ENCODE results near the gene KIF1B. TPM values are rescaled to one million over a fixed set of nuclear protein-coding genes. Genes with fewer than 3 reads are reported as not detected.
"Not testable (repeated sequence)": the region's sequence is repeated elsewhere in the genome, so short reads cannot be mapped to it uniquely, and the experiment has no call there.

Gene KIF1B
- total RNA-seq, 1 experiment from 2014 or later: 28.1 TPM

- Histone ChIP-seq H3K79me2 (ENCODE audit: insufficient read depth, low read length) (peaks cover 57% of the 10 kb centered on the region), H2AFZ (ENCODE audit: low read depth, low read length, poor library complexity, severe bottlenecking) (no peak overlapping the region), H3K4me3 (replicated peaks in 1 of 2; ENCODE audit: low read depth in 1 of 2, low read length in 2 of 2) (no peak overlapping the region), H3K36me3 (ENCODE audit: control insufficient read depth in 1 of 2, insufficient read depth in 2 of 2, low read length in 2 of 2) (no peaks in the 10 kb centered on the region), H3K4me1 (ENCODE audit: control insufficient read depth in 1 of 2, insufficient read depth in 2 of 2, low read length in 2 of 2) (peaks cover 16 to 28% of the 10 kb centered on the region in 2 experiments), H3K9me2 (ENCODE audit: insufficient read depth) (no peaks in the 10 kb centered on the region), H3K27ac (ENCODE audit: low read depth, low read length) (no peak overlapping the region), H3K27me3 (ENCODE audit: insufficient read depth, low read length) (no peaks in the 10 kb centered on the region), H3K9me3 (ENCODE audit: control insufficient read depth in 1 of 2, insufficient read depth in 1 of 2, low read depth in 1 of 2, low read length in 2 of 2) (no peaks in the 10 kb centered on the region), H3K4me2 (ENCODE audit: low read length) (no peak overlapping the region), H4K20me1 (ENCODE audit: insufficient read depth) (peaks cover 4% of the 10 kb centered on the region; the same call in 1 of the 2 replicates), H3K9ac (ENCODE audit: low read length) (no peak overlapping the region)
- CTCF ChIA-PET: interaction anchor here (1.7 kb wide), 1 partner anchor 41 kb away, joined by 6 read pairs; the partner anchor contains the start of gene KIF1B
- TF ChIP-seq ATF3 (IDR thresholded peaks at IDR 0.05): no peak
- no peak for TF ChIP-seq SP1 (IDR thresholded peaks at IDR 0.05; ENCODE audit: low read depth)
- no peak for TF ChIP-seq CEBPB (IDR thresholded peaks at IDR 0.05; ENCODE audit: low read depth)
- no peak for TF ChIP-seq ZNF274 (IDR thresholded peaks at IDR 0.05; ENCODE audit: low read depth, low read length)
- no peak for TF ChIP-seq RAD21 (IDR thresholded peaks at IDR 0.05; ENCODE audit: low read depth)
- TF ChIP-seq ZBTB33 (IDR thresholded peaks at IDR 0.05; ENCODE audit: extremely low read depth, insufficient replicate concordance, low read length): no peak
- TF ChIP-seq CBX3 (IDR thresholded peaks at IDR 0.05; ENCODE audit: low read depth): no peak
- TF ChIP-seq POLR2A (IDR thresholded peaks at IDR 0.05; ENCODE audit: borderline replicate concordance, extremely low read depth, insufficient read depth, insufficient read length): no peak
- ATAC-seq (no peak), DNase-seq (ENCODE audit: low read depth, low spot score) (no peak)
- POLR2A ChIA-PET: no interaction called here
- intact Hi-C loops (cut with micrococcal nuclease): no loop called here
- BruUV-seq (replicated peaks): no TSS peak
- RAD21 ChIA-PET (ENCODE audit: low non-redundant PET in 1 of 2, low total read pairs in 2 of 2, uncharacterized antibody in 2 of 2, unreplicated experiment in 2 of 2): no interaction called here
Measured at GRCh38 chr1:10250663-10251062, 40.3 kb downstream of the KIF1B start.

GRCh38 chr1:10251325-10252108 is 41.1 kb downstream of the KIF1B start:
- peaks cover 50% of the 10 kb centered on the region for H3K79me2 ChIP-seq (ENCODE audit: insufficient read depth, low read length)
- POLR2A ChIA-PET: interaction anchor here (1.4 kb wide), 1 partner anchor 16 kb away, joined by 4 read pairs; no protein-coding TSS in a partner anchor
- H3K4me2 ChIP-seq (ENCODE audit: low read length); BruUV-seq (replicated peaks); intact Hi-C loops (cut with micrococcal nuclease); H3K9me3 ChIP-seq (ENCODE audit: control insufficient read depth in 1 of 2, insufficient read depth in 1 of 2, low read depth in 1 of 2, low read length in 2 of 2); H3K27ac ChIP-seq (ENCODE audit: low read depth, low read length); ATAC-seq; H4K20me1 ChIP-seq (ENCODE audit: insufficient read depth); H3K27me3 ChIP-seq (ENCODE audit: insufficient read depth, low read length); H3K9ac ChIP-seq (ENCODE audit: low read length); DNase-seq (ENCODE audit: low read depth, low spot score); H2AFZ ChIP-seq (ENCODE audit: low read depth, low read length, poor library complexity, severe bottlenecking); H3K9me2 ChIP-seq (ENCODE audit: insufficient read depth); H3K4me3 ChIP-seq (replicated peaks in 1 of 2; ENCODE audit: low read depth in 1 of 2, low read length in 2 of 2); RAD21 ChIA-PET (ENCODE audit: low non-redundant PET in 1 of 2, low total read pairs in 2 of 2, uncharacterized antibody in 2 of 2, unreplicated experiment in 2 of 2); H3K36me3 ChIP-seq (ENCODE audit: control insufficient read depth in 1 of 2, insufficient read depth in 2 of 2, low read length in 2 of 2): not testable (repeated sequence)
- H3K4me1 ChIP-seq (ENCODE audit: control insufficient read depth in 1 of 2, insufficient read depth in 2 of 2, low read length in 2 of 2): peaks cover 16 to 28% of the 10 kb centered on the region in 2 experiments
- CTCF ChIA-PET: interaction anchor here (0.7 to 1.7 kb wide), 2 partner anchors 41 to 44 kb away, joined by 3 to 6 read pairs; partner anchors contain the start of gene KIF1B

Data from HCT116 (cell line).